Measurements from ENCODE around the gene TM4SF18. TPM values are rescaled to one million over a fixed set of nuclear protein-coding genes. Genes with fewer than 3 reads are reported as not detected.

The TM4SF18 gene
- total RNA-seq, 1 donor from 2014 or later = not detected

DNA sequence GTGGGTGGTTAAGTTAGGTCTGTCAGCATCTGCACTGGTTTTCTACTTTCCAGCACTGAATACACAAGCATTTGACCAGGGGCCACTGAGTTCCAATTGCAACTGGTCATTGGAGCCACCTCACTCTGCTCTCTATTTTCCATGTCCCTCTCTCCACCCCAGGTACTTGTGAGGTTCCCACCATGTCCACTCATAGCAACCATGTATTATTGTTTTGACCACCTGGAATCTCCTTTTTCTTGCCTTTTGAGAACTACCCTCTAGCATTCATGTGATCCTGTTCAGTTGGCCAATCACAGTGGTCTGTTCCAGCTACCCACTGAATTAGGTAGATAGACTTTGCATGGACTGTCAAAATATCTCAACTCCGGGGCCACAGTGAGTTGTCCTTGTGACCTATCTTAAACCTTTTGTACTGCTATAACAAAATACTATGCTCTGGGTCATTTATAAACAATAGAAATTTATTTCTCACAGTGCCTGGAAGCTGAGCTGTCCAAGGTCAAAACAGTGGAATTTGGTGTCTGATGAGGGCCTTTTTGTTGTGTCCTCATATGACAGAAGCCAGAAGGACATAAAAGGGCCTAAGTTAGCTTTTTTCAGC, 20.2 kb upstream of the TM4SF18 start:
- Mint-ChIP-seq H3K27me3 (ENCODE audit: insufficient read depth, low read depth) (peaks cover 2% of the 10 kb centered on the region), H3K27ac (no peak overlapping the region), H3K4me1 (no peaks in the 10 kb centered on the region), H3K4me3 (no peak overlapping the region), H3K36me3 (no peaks in the 10 kb centered on the region), H3K9me3 (no peaks in the 10 kb centered on the region)
- no peak overlapping the region for H3K4me2 ChIP-seq
- no peak overlapping the region for H3K4me3 ChIP-seq
- H3F3A ChIP-seq (ENCODE audit: low read depth) = no peaks in the 10 kb centered on the region
- H3K27me3 ChIP-seq = no peaks in the 10 kb centered on the region
- no peaks in the 10 kb centered on the region for H4K20me1 ChIP-seq (ENCODE audit: low read depth)
- H2AFZ ChIP-seq (replicated peaks) = no peak overlapping the region
- H3K4me1 ChIP-seq = no peaks in the 10 kb centered on the region
- H3K36me3 ChIP-seq = no peaks in the 10 kb centered on the region
- no peaks in the 10 kb centered on the region for H3K9me3 ChIP-seq (ENCODE audit: low read depth)
- DNase-seq (ENCODE audit: low spot score) = no peak
- H3K79me2 ChIP-seq (ENCODE audit: low read depth) = no peaks in the 10 kb centered on the region
- no peak overlapping the region for H3K27ac ChIP-seq
- TF ChIP-seq EZH2 (IDR thresholded peaks at IDR 0.05) (no peak), CTCF (IDR thresholded peaks at IDR 0.05) (no peak), EZH2phosphoT487 (IDR thresholded peaks at IDR 0.05) (no peak)
- H3K9ac ChIP-seq = no peak overlapping the region

- peak overlapping the region; percentile 97 for H2AFZ ChIP-seq (replicated peaks)
- H3K4me3 Mint-ChIP-seq = no peak overlapping the region
Measured at GRCh38 chr3:149352556-149352955, 19.1 kb upstream of the TM4SF18 start.

DNA sequence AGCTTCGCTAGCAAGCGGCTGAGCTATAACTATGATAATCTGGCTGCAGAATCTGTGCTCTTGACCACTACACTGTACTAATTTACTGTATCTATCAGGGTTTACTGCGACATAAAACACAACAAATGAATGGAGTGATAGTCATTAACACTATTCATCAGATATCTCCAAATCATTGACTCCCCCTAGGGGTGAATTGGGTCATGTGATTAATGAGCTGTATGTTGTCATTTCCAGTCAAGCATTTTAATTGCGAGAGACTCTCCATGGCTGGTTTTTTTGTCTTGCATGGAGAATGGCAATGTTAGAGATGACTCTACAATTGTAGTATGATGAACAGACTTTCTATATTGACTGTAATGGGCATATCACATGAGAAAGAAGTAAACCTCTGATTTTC, 10.5 kb upstream of the TM4SF18 start:
- H3K79me2 ChIP-seq (ENCODE audit: low read depth) = no peaks in the 10 kb centered on the region
- H3K4me1 ChIP-seq = no peaks in the 10 kb centered on the region
- no peaks in the 10 kb centered on the region for H3K36me3 Mint-ChIP-seq
- H3K9ac ChIP-seq = no peak overlapping the region
- no peak overlapping the region for H3K27ac Mint-ChIP-seq
- H3K4me3 ChIP-seq = no peak overlapping the region
- H3K27me3 Mint-ChIP-seq (ENCODE audit: insufficient read depth, low read depth) = no peaks in the 10 kb centered on the region
- no peak overlapping the region for H3K27ac ChIP-seq
- H3K4me1 Mint-ChIP-seq = peaks cover 7% of the 10 kb centered on the region
- no peaks in the 10 kb centered on the region for H3K9me3 Mint-ChIP-seq
- H3K9me3 ChIP-seq (ENCODE audit: low read depth) = no peaks in the 10 kb centered on the region
- no peaks in the 10 kb centered on the region for H3F3A ChIP-seq (ENCODE audit: low read depth)
- H4K20me1 ChIP-seq (ENCODE audit: low read depth) = no peaks in the 10 kb centered on the region
- no peak for TF ChIP-seq EZH2 (IDR thresholded peaks at IDR 0.05)
- TF ChIP-seq CTCF (IDR thresholded peaks at IDR 0.05) = peak; percentile 44
- TF ChIP-seq EZH2phosphoT487 (IDR thresholded peaks at IDR 0.05) = no peak
- H3K27me3 ChIP-seq = no peaks in the 10 kb centered on the region
- no peaks in the 10 kb centered on the region for H3K36me3 ChIP-seq
- no peak overlapping the region for H3K4me3 Mint-ChIP-seq
- no peak overlapping the region for H3K4me2 ChIP-seq
- H2AFZ ChIP-seq (replicated peaks) = no peak overlapping the region
- peak; percentile 19 for DNase-seq (ENCODE audit: low spot score)

More at GRCh38 chr3:149352556-149352955, 19.1 kb upstream of the TM4SF18 start:
- no peaks in the 10 kb centered on the region for H3K9me3 ChIP-seq (ENCODE audit: low read depth)
- no peak overlapping the region for H3K4me3 ChIP-seq
- H3K27me3 ChIP-seq = no peaks in the 10 kb centered on the region
- H3K36me3 ChIP-seq = no peaks in the 10 kb centered on the region
- H3K9ac ChIP-seq = no peak overlapping the region
- H3K27ac ChIP-seq = no peak overlapping the region
- Mint-ChIP-seq H3K4me1 (no peaks in the 10 kb centered on the region), H3K9me3 (no peaks in the 10 kb centered on the region), H3K27me3 (ENCODE audit: insufficient read depth, low read depth) (peaks cover 2% of the 10 kb centered on the region), H3K36me3 (no peaks in the 10 kb centered on the region), H3K27ac (no peak overlapping the region)
- no peaks in the 10 kb centered on the region for H4K20me1 ChIP-seq (ENCODE audit: low read depth)
- H3K4me1 ChIP-seq = no peaks in the 10 kb centered on the region
- no peaks in the 10 kb centered on the region for H3F3A ChIP-seq (ENCODE audit: low read depth)
- TF ChIP-seq EZH2phosphoT487 (IDR thresholded peaks at IDR 0.05) = no peak
- peak; percentile 69 for TF ChIP-seq CTCF (IDR thresholded peaks at IDR 0.05)
- TF ChIP-seq EZH2 (IDR thresholded peaks at IDR 0.05) = no peak
- peak; percentile 71 for DNase-seq (ENCODE audit: low spot score)
- no peak overlapping the region for H3K4me2 ChIP-seq
- H3K79me2 ChIP-seq (ENCODE audit: low read depth) = no peaks in the 10 kb centered on the region

Measured in neural progenitor cell (in vitro differentiated cells).